Fibroblast of gingiva (primary cell): ENCODE measurements around the gene KCNK6.

Experiments used
- DNase-seq: peaks from one replicate; pipeline ENCODE4 v3.0.0-alpha.2; 2011; ENCODE audit warnings: low read depth

The KCNK6 gene

GRCh38 chr19:38298821-38299680 lies 20.6 kb upstream of the KCNK6 start:
- DNase-seq, result no peak

GRCh38 chr19:38303517-38304351 lies 15.9 kb upstream of the KCNK6 start, which contains the start of gene C19orf33:
Gene C19orf33, plus strand, starts transcription at chr19:38304251. Its CDS starts 11 bp downstream, at chr19:38304262.
- no peak for DNase-seq

GRCh38 chr19:38304352-38304865 lies 15.2 kb upstream of the KCNK6 start:
- DNase-seq, result no peak

- DNase-seq, result no peak
Observed at GRCh38 chr19:38304866-38305429, 14.7 kb upstream of the KCNK6 start.

GRCh38 chr19:38306236-38306635 lies 13.4 kb upstream of the KCNK6 start:
- DNase-seq, result no peak

GRCh38 chr19:38307076-38307475 lies 12.6 kb upstream of the KCNK6 start:
- DNase-seq, result no peak

- DNase-seq, result no peak
Observed at GRCh38 chr19:38307597-38307996, 12.0 kb upstream of the KCNK6 start.

- no peak for DNase-seq
Observed at GRCh38 chr19:38308006-38308766, 11.5 kb upstream of the KCNK6 start.

- DNase-seq, result no peak
Observed at GRCh38 chr19:38308926-38309614, 10.6 kb upstream of the KCNK6 start.

GRCh38 chr19:38309615-38310278 lies 9.9 kb upstream of the KCNK6 start:
- no peak for DNase-seq

GRCh38 chr19:38310279-38310670 lies 9.4 kb upstream of the KCNK6 start:
- no peak for DNase-seq

- DNase-seq, result no peak
Observed at GRCh38 chr19:38310986-38311385, 8.7 kb upstream of the KCNK6 start.

GRCh38 chr19:38315657-38316476 lies 3.8 kb upstream of the KCNK6 start, which contains the start of gene YIF1B:
Gene YIF1B, minus strand, starts transcription at chr19:38315947. Its CDS starts 30 bp downstream, at chr19:38315917.
- DNase-seq, result peak; percentile 98

GRCh38 chr19:38316477-38317067 lies 3.1 kb upstream of the KCNK6 start:
- no peak for DNase-seq

GRCh38 chr19:38317104-38317612 lies 2.5 kb upstream of the KCNK6 start:
- DNase-seq, result no peak

- no peak for DNase-seq
Observed at GRCh38 chr19:38318660-38319059, 985 bp upstream of the KCNK6 start.

- DNase-seq, result no peak
Observed at GRCh38 chr19:38320969-38321339, 1.3 kb downstream of the KCNK6 start.

- DNase-seq, result peak; percentile 31
Observed at GRCh38 chr19:38321646-38322196, 2.1 kb downstream of the KCNK6 start.

GRCh38 chr19:38323291-38323690 lies 3.6 kb downstream of the KCNK6 start:
- DNase-seq, result no peak
